NCI-H1417 (cell line): Measurements from ENCODE around the gene KCNK1.
"Not testable (repeated sequence)": the region's sequence is repeated elsewhere in the genome, so short reads cannot be mapped to it uniquely, and the experiment has no call there.

Experiments used
- DNase-seq, 3 experiments: peaks; one replicate each; lab custom pipeline; 2025; lab: John Stamatoyannopoulos, UW

KCNK1 gene

DNA sequence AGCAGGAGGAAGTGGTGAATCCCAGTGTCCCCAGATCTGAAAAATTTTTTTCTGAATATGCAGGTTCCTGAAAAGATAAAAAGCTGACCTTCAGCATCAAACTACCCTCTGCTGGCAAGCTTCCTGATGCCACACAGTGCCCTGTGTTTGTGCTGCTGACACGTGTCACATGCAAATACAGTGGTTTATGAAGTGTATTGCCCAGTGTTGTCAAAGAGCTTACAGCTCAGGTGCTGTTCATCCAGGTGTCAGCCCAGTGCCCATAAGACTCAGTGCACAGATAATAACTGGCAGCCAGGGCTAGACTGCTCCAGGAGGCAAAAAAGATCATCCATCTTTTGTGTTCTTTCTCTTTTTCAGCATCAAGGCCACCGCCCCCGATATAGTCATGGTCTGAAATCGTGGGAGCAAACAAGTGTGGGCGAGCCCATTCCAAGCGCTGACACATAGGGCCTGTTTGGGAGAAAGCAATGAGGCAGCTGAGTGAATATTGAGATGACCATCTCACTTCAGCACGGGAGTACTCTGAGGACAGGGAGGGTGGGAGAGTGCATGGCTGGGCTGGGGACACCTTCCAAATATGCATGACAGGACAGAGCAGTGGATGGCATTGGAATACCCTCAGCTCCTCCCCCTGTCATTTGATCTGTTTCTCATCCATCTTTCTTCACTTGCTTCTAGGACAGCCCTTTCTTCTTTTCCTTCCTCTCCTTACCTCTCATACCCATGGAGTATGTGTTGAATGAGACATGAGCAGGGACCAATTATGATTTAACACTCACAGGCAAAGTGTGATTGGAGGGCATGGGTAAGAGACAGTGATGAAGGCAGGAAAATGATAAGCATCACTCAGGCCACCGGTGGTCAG is 6.4 kb upstream of the KCNK1 start:
- DNase-seq: no peak

DNA sequence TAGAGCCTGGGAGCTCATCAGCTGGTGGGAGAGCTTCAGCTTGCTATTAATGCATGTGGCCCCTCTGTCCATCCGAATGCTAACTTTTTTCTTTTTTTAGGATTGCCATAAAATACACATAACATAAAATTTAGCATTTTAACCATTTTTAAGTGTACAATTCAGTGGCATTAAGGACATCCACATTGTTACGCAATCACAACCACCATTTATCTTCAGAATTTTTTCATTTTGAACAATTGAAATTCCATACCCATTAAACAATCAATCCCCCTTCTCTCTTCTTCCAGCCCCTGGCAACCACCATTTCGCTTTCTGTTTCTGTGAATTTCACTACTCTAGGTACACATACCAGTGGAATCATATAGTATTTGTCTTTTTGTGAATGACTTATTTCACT is 4.9 kb upstream of the KCNK1 start:
- DNase-seq: no peak

DNA sequence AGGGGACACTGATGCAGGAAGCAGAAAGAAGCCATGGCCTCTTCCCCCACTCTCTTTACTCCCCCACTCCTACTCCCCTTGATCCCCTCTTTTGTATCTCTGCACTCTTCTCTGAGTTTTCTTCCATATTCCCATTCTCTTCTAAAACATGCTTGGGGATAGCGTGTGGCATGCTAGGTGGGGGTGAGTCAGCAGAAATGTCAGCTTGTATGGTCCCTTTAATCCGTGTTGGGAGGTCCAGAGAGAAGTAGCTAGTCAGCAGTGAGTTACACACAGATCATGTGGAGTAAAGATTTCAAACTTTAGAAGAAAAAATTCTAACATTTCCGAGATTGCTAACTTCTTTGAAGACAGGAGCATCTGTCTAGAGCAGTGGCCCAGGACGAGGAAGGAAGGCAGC is 4.0 kb upstream of the KCNK1 start:
- no peak for DNase-seq

DNA sequence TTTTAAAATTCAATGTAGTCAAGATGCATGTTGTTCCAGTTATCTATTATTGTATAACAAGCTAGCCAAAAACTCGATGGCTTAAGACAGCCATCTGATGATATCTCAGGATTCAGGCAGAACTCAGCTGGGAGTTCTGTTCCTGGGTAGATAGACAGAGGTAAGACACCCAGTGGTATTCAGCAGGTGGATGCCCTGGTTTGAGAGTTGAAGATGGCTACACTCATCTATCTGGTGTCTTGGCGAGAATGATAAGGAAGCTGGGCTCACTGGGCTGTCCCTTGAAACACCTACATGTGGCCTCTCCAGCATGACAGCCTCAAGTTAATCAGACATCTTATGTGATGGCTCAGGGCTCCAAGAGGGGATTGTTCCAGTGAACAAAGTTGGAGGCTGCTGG is 3.3 kb upstream of the KCNK1 start:
- DNase-seq: no peak

DNA sequence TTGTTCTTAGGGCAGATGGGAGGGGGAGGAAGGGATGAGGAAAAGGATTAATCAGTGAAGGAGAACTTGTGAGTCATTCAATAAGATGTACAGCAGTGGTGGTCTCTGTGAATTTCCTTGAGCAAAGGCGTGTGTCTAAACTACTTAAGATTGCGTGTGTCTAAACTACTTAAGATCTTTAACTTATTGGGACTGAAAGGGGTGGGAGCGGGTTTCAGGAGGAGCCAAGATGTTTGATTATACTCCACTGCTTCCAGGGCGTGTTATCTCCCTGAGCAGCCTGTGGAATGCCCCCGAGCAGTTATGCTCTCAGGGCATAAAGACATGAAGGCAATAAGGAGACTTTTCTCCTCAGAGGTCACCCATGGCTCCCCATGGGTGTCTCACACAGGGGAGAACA is 2.5 kb upstream of the KCNK1 start:
- DNase-seq: not testable (repeated sequence)

DNA sequence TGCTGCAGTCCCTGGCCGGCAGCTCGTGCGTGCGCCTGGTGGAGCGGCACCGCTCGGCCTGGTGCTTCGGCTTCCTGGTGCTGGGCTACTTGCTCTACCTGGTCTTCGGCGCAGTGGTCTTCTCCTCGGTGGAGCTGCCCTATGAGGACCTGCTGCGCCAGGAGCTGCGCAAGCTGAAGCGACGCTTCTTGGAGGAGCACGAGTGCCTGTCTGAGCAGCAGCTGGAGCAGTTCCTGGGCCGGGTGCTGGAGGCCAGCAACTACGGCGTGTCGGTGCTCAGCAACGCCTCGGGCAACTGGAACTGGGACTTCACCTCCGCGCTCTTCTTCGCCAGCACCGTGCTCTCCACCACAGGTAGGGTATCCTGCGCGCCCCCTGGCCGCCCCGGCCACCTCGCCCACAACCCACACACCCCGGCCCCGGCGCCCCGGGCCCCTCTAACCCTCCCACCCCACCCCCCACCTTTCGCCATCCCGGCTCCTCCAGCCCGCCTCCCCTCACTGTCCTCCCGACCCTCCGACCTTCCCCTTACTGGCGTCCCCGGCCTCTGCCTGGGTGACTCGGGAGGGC is 352 bp downstream of the KCNK1 start:
- peak in 2 of 3 experiments; percentile 81 to 82 for DNase-seq

DNA sequence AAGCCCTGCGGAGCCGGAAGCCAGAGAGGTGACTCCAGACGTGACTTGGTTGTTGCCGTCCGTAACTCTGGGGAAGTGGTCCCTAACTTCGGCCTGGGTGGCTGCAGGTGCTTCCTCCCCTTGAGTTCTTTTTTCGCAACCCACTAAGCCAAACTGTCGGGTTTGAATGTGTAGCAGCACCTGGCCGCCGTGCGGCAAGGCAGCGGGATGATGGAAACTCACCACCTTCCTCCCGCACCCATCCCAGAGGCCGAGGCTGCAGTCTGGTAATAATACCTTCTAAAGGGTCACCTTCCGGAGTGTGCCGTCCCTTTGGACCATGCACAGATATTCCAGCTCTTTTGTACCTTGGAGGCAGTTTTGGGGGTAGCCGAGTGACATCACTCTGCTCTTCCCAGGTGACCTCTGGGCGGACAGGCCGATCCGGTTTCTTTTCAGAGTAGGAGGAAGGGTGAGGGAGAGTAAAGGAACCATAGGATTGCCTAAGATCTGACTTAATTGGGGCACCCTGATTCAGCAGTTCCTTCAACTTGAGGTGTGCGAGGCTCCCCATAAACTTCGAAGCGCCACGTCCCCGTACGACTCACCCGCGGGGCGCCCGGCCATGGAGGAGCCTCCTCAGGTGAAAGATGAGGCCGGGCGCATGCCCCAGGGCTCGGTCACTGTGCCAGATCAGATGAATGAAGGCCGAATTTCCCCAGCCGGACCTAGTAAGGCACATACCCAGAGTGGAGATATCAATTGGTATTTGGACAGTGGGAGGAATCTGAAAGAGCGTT is 1.0 kb downstream of the KCNK1 start:
- peak in 1 of 3 experiments; percentile 45 for DNase-seq

DNA sequence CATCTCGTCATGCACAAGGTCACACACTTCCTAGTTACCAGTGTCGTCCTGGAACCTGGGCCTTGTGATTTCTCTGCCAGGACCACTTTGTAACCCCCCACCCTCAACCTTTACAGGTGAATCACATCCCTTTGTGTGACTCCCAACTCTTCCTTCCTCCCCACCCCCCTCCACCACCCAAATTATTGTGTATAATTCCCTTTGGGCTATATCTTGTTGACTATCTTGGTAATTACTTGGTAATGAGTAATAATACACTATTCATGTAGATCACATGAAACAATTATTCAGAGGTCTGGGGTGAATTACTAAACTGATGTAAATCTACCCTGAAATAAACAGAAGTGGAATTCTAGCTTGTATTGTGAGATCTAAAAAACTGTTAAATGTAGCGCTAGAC is 1.7 kb downstream of the KCNK1 start:
- DNase-seq: peak in 1 of 3 experiments; percentile 12

DNA sequence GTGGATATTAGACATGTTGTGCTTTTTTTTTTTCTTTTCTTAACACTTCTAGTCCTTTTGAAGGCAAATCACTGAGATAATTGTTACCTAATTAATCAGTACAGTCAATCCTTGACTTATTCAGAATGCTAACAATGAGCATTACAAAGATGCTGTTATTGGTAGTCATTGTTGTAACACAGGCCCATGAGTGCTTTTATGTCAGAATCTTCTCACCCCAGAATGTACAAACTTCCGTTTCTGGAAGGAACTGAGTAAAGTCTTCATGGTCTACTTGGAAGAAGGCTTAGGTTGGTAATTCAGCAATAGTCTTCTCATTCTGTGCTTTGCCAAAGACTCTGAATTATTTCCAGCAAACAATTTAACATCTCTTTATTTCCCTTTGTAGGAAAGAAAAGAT is 3.1 kb downstream of the KCNK1 start:
- DNase-seq: no peak

DNA sequence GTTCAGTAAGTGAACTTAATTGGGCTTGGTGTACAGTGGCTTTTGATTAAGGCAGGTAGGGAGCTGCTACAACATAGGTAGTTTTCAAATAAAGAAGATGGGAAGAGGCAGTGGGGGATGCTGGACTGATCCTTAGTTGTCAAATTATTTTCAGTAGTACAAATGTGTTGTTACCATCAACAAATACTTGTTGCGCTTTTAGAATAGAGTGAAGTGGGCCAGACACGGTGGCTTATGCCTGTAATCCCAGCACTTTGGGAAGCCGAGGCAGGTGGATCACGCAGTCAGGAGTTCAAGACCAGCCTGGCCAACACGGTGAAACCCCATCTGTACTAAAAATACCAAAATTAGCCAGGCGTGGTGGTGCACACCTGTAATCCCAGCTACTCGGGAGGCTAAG is 5.5 kb downstream of the KCNK1 start:
- DNase-seq: not testable (repeated sequence)

DNA sequence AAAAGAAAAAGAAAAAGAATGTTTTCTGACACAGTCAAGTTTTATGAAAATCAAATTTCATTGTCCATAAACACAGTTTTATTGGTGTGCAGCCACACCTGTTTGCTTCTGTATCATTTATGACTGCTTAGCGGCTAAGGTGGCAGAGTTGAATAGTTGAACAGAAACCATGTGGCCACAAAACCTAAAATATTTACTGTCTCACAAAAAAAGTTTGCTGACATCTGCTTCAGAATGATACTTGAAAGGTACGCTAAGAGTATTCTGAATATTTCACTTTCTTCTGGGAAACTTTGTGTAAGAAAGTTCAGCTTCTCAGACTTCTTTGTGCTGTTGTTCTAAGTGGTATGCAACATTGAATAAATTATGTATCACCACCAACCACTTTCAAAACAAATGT is 6.2 kb downstream of the KCNK1 start:
- DNase-seq: no peak

DNA sequence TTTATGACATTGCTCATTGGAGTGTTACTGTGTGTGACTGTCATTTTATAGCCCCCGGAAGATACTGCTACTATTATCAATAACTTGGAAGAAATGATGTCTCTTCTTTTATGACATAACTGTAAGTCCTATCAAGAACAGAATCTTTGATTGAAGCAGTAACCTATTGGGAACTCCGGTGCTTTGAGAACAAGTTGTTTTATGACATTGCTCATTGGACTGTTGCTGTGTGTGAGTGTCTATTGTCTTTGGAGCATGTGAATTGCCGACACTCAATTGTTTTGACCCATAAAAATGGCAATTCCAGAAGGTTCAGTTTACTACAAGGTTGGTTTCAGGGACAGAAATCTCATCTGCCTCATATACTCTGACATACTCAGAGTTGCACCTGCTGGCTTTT is 8.0 kb downstream of the KCNK1 start:
- peak in 1 of 3 experiments; percentile 4 for DNase-seq

DNA sequence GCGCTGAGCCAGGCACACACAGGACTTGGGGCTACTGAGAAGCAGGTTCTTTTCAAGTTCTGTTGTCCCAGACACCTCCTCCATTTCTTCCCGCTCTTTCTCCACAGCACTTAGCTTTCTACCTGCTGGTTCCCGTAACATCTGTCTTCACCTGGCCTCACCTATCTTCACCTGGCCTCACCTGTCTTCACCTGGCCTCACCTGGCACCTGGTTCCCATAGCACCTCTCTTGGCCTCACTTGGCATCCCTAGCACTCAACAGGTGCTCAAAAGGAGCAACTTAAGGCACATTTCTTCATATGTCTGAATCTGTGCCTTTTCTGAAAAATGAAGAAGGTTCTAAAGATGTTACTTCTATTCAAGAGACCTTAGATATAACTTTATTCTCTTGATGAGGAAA is 10.4 kb downstream of the KCNK1 start:
- no peak for DNase-seq

DNA sequence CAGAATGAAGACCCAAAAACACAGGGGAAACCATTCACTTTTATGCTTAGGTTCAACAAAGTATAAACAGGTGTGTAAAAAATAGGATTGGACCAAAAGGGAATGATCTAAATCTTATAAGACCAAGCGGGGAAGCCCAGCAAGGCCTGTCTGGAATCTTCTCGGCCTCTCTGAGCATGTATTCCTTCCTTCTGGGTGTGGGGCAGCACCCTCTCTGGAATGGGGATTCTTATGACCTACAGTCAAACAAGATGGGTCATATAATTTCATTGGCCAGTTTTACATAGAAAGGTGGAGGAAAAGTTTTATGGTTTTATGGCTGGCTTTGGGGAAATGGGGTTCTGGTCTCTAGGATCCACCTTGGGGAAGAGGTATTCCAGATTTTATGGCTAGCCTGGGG is 11.2 kb downstream of the KCNK1 start:
- no peak for DNase-seq

DNA sequence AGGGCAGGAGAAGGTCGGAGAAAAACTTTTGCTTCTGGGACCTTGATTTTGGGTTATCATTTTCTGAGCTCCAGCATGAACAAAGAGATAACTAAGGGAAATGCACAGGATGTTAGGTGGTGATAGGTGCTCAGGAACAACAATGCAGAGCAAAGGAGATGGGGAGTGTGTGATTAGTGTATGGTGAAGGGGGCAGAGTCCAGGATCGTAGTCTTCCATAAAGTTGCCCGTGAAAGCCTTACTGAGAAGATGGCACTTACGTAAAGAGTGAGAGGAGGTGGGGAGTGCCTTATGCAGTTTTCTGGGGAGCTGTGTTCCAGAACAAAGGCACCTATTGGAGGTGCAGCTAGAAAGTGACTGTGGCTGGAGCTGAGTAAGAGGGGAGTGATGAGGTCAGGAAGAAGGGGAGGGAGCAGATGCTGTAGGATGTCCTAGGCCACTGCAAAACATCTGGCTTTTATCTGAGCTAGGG is 11.6 kb downstream of the KCNK1 start:
- no peak for DNase-seq

DNA sequence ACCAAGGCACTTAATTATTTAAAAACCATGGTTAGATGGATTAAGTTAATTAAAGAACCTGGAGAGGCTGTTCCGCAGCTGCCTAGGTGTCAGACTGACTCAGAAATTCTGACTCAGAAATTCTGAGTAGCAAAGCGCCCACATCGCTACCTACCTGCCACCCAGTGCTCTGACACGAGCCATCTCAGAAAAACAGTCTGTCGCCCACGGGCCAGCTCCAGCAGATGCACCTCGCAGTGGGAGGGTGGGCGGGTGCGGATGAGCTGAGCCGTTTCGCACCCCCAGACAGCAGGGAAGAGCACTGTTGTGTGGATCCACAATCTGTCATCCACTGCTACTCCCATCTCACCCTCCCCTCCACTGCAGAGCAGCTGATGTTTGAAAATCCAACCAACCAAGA is 13.5 kb downstream of the KCNK1 start:
- DNase-seq: no peak

DNA sequence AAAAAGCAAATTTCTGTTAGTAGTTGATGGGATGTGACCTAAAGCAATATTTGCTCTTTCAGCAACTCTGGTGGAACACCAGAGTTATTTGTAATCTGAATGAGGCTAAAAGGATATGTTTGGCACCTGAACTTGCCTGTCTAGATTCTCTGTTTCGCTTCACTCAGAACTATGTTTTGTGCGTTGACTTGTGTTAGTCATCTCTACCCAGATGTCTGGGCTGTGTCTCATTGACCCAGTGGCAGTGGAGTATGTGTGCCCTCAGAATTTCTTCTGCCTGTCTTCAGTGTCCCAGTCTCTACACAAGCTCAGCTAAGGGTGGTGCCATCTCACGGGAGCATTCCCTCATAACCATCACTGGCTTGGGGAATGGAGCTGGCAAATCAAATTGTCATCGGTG is 13.9 kb downstream of the KCNK1 start:
- DNase-seq: no peak

DNA sequence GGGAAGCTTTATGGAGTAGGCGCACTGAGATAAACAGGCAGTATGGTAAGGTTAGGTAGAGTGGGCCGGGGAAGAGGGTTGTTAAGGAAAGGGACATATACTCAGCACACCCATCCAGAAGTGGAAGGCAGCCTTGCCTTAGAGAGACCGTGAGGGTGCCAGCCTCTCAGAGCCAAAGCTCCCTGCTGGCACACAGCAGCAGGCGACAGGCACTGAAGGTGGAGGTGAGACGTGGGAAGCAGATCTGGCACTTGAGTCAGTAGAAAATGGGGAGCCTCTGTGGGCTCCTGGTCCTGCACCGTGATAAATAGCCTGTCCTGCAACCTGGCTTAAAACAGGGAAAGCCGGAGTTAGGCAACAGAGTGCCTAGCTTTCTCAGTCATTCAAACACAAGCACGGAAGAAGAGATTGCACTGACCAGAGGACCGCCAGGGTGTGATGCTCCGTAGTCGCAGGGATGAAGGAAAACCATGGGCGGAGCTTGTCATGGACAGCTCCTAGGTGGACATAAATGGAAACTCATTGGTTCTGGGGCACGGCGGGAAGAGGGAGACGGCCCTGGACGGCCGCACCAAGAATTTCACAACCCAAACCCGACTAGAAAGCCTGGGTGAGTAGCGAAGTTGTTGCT is 15.5 kb downstream of the KCNK1 start:
- DNase-seq: no peak

DNA sequence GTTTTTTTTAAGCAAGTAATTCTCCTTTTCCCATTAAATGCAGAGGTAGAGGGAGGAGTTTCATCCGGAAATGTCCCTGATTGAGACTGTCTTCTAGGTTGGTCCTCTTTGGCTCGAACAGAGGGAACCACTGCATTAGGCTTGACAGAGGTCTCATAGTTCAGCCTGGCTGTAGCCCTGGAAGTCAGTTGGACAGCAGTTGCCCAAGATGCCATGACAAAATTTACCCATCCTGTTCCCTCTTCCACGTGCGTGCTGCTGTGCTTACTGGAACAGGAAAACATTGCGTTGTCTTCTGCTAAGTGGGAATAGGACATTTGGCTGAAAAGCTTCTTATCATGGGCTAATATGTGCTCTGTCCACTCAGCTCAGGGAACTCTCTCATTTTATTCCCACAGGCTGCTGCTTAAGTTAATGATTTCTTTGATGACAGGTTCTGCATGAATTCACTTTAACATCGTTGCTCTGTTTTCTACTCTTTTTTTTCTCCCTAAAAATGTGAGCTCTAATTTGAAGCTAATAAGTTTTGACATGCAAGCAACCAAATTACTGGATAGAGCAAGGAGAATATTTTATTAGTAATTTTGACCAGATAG is 18.0 kb downstream of the KCNK1 start:
- no peak for DNase-seq

DNA sequence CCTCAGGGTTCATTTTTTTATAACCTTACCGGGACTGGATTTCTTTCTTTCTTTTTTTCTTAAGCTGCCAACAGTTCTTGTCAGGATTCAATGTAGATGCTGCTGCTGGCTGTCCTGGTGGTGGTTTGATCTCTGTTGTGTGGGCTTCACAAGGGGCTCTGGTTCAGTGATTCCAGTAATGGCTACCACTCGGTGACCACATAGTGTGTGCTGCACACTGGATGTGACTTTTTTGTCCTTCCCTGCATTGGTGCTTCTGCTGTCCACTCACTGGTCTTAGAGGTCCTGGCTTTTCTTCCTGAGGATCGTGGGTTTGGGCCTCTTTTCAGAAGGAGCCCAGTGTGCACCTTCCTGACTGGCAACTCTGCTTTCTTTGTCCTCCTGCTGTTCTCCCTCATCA is 18.5 kb downstream of the KCNK1 start:
- DNase-seq: no peak

DNA sequence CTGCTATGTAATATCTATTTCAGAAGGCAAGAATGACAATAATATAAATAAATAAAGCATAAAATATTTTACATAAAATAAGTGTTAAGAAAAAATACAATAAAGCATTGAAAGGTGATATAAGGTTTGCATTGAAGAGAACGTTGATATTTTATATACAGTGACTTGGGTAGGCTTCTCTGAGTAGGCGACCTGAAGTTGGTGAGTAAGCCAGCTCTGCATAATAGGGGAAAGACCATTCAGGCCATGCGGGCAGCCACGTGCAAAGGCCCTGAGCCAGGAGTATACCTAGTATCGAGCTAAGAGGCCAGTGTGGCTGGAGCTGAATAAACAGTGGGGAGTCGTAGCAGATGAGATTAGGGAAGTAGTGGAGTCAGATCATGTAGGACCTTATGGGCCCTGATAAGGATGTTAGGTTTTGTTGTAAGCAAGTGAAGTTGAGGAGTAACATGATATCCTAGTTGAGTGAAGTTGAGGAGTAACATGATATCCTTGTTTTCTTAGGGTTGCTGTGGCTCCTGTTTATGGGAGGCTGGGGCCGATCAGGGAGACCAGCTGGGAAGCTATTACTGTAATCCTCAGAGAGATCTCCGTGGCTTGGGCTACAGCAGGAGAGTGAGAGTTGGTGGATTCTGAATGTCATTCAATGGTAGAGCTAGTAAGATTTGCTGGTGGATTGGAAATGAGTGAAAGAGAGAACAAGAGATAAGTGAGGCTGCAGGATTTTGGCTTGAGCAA is 22.0 kb downstream of the KCNK1 start:
- DNase-seq: peak in 1 of 3 experiments; percentile 16
